Neuron (in vitro differentiated cells): ENCODE measurements around the gene C16orf95.

Source experiments
- H2AFZ ChIP-seq: one replicate; pipeline ENCODE4 v1.6.1; 2013; ENCODE audit warnings: low read depth, mild to moderate bottlenecking, inconsistent platforms, low read length, moderate library complexity
- H3K27me3 ChIP-seq: one replicate; pipeline ENCODE4 v1.6.1; 2013; ENCODE audit warnings: low read length; ENCODE audit not compliant: insufficient read depth
- H3K36me3 ChIP-seq: one replicate; pipeline ENCODE4 v1.6.1; 2013; ENCODE audit warnings: low read length; ENCODE audit not compliant: insufficient read depth
- H3K4me1 ChIP-seq: one replicate; pipeline ENCODE4 v1.6.1; 2013; ENCODE audit warnings: low read length; ENCODE audit not compliant: insufficient read depth
- H3K4me3 ChIP-seq: 2 replicates; pipeline ENCODE4 v1.5.1; 2013; ENCODE audit warnings: mild to moderate bottlenecking, low read length, moderate library complexity
- H3K9me3 ChIP-seq: one replicate; pipeline ENCODE4 v1.6.1; 2013; ENCODE audit warnings: low read length

Gene C16orf95

GRCh38 chr16:87356491-87356853, 39.3 kb upstream of the C16orf95 start:
- H3K36me3 ChIP-seq: peaks cover 31% of the 10 kb centered on the region
- H3K4me1 ChIP-seq: peaks cover 11% of the 10 kb centered on the region
- no peaks in the 10 kb centered on the region for H3K27me3 ChIP-seq
- peaks cover 5% of the 10 kb centered on the region for H3K9me3 ChIP-seq
- H2AFZ ChIP-seq: no peak overlapping the region
- H3K4me3 ChIP-seq: no peak overlapping the region

- no peak overlapping the region for H2AFZ ChIP-seq
- H3K4me3 ChIP-seq: no peak overlapping the region
- H3K27me3 ChIP-seq: no peaks in the 10 kb centered on the region
- peaks cover 11% of the 10 kb centered on the region for H3K36me3 ChIP-seq
- H3K4me1 ChIP-seq: peaks cover 11% of the 10 kb centered on the region
- no peaks in the 10 kb centered on the region for H3K9me3 ChIP-seq
Measured at GRCh38 chr16:87353613-87354012, 36.4 kb upstream of the C16orf95 start.

- peaks cover 11% of the 10 kb centered on the region for H3K4me1 ChIP-seq
- no peak overlapping the region for H3K4me3 ChIP-seq
- H2AFZ ChIP-seq: no peak overlapping the region
- H3K9me3 ChIP-seq: no peaks in the 10 kb centered on the region
- no peaks in the 10 kb centered on the region for H3K27me3 ChIP-seq
- H3K36me3 ChIP-seq: peaks cover 5% of the 10 kb centered on the region
Measured at GRCh38 chr16:87352818-87353217, 35.6 kb upstream of the C16orf95 start.

- Histone ChIP-seq H3K27me3 (no peaks in the 10 kb centered on the region), H3K4me3 (no peak overlapping the region), H3K9me3 (no peaks in the 10 kb centered on the region), H3K36me3 (peaks cover 12% of the 10 kb centered on the region), H3K4me1 (peaks cover 8% of the 10 kb centered on the region), H2AFZ (no peak overlapping the region)
Measured at GRCh38 chr16:87351320-87351698, 34.1 kb upstream of the C16orf95 start.

GRCh38 chr16:87350681-87351319, 33.6 kb upstream of the C16orf95 start:
- H3K27me3 ChIP-seq: no peaks in the 10 kb centered on the region
- no peak overlapping the region for H2AFZ ChIP-seq
- peaks cover 12% of the 10 kb centered on the region for H3K36me3 ChIP-seq
- H3K4me3 ChIP-seq: no peak overlapping the region
- peaks cover 4% of the 10 kb centered on the region for H3K4me1 ChIP-seq
- no peaks in the 10 kb centered on the region for H3K9me3 ChIP-seq

- peaks cover 12% of the 10 kb centered on the region for H3K36me3 ChIP-seq
- no peak overlapping the region for H2AFZ ChIP-seq
- no peak overlapping the region for H3K4me3 ChIP-seq
- H3K9me3 ChIP-seq: no peaks in the 10 kb centered on the region
- H3K4me1 ChIP-seq: no peaks in the 10 kb centered on the region
- H3K27me3 ChIP-seq: no peaks in the 10 kb centered on the region
Measured at GRCh38 chr16:87350031-87350430, 32.8 kb upstream of the C16orf95 start.

- no peaks in the 10 kb centered on the region for H3K9me3 ChIP-seq
- no peaks in the 10 kb centered on the region for H3K27me3 ChIP-seq
- H3K36me3 ChIP-seq: peaks cover 12% of the 10 kb centered on the region
- no peaks in the 10 kb centered on the region for H3K4me1 ChIP-seq
- H2AFZ ChIP-seq: no peak overlapping the region
- H3K4me3 ChIP-seq: no peak overlapping the region
Measured at GRCh38 chr16:87348616-87349157, 31.5 kb upstream of the C16orf95 start.

- H3K36me3 ChIP-seq: peaks cover 9% of the 10 kb centered on the region
- no peak overlapping the region for H3K4me3 ChIP-seq
- no peaks in the 10 kb centered on the region for H3K9me3 ChIP-seq
- no peak overlapping the region for H2AFZ ChIP-seq
- no peaks in the 10 kb centered on the region for H3K27me3 ChIP-seq
- no peaks in the 10 kb centered on the region for H3K4me1 ChIP-seq
Measured at GRCh38 chr16:87347932-87348615, 30.9 kb upstream of the C16orf95 start.

GRCh38 chr16:87346517-87347060, 29.4 kb upstream of the C16orf95 start:
- Histone ChIP-seq H3K4me3 (no peak overlapping the region), H3K36me3 (peaks cover 18% of the 10 kb centered on the region), H3K9me3 (no peaks in the 10 kb centered on the region), H3K27me3 (no peaks in the 10 kb centered on the region), H2AFZ (no peak overlapping the region), H3K4me1 (no peaks in the 10 kb centered on the region)

- peaks cover 19% of the 10 kb centered on the region for H3K36me3 ChIP-seq
- H3K4me3 ChIP-seq: no peak overlapping the region
- H3K27me3 ChIP-seq: no peaks in the 10 kb centered on the region
Measured at GRCh38 chr16:87345726-87346424, 28.7 kb upstream of the C16orf95 start.

GRCh38 chr16:87344931-87345631, 27.9 kb upstream of the C16orf95 start:
- no peaks in the 10 kb centered on the region for H3K4me1 ChIP-seq
- H3K27me3 ChIP-seq: no peaks in the 10 kb centered on the region
- peaks cover 21% of the 10 kb centered on the region for H3K36me3 ChIP-seq
- H3K9me3 ChIP-seq: no peaks in the 10 kb centered on the region
- no peak overlapping the region for H2AFZ ChIP-seq
- H3K4me3 ChIP-seq: no peak overlapping the region

More at GRCh38 chr16:87345726-87346424, 28.7 kb upstream of the C16orf95 start:
- H2AFZ ChIP-seq: no peak overlapping the region
- no peaks in the 10 kb centered on the region for H3K4me1 ChIP-seq
- H3K9me3 ChIP-seq: no peaks in the 10 kb centered on the region

- Histone ChIP-seq H3K4me1 (no peaks in the 10 kb centered on the region), H3K4me3 (no peak overlapping the region), H3K36me3 (peaks cover 25% of the 10 kb centered on the region), H3K27me3 (no peaks in the 10 kb centered on the region), H2AFZ (no peak overlapping the region), H3K9me3 (no peaks in the 10 kb centered on the region)
Measured at GRCh38 chr16:87344165-87344930, 27.2 kb upstream of the C16orf95 start.
